ENCODE results near the gene AQP12A. TPM values are rescaled to one million over a fixed set of nuclear protein-coding genes. Genes with fewer than 3 reads are reported as not detected.

AQP12A gene
- total RNA-seq, 2 experiments from 2014 or later = not detected

- H3K4me1 Mint-ChIP-seq = peaks cover 12% of the 10 kb centered on the region
- no peaks in the 10 kb centered on the region for H3K9me3 Mint-ChIP-seq
- no peak for DNase-seq
- no peaks in the 10 kb centered on the region for H3K36me3 Mint-ChIP-seq
- peaks cover 19% of the 10 kb centered on the region for H3K27me3 Mint-ChIP-seq
- peak overlapping the region; percentile 38 for H3K4me3 Mint-ChIP-seq
- H3K27ac Mint-ChIP-seq = no peak overlapping the region
Measured at GRCh38 chr2:240705204-240705791, 13.6 kb downstream of the AQP12A start.

GRCh38 chr2:240707043-240707756 is 15.5 kb downstream of the AQP12A start:
- H3K4me3 Mint-ChIP-seq = no peak overlapping the region
- H3K27ac Mint-ChIP-seq = no peak overlapping the region
- DNase-seq = no peak
- H3K27me3 Mint-ChIP-seq = peaks cover 19% of the 10 kb centered on the region
- H3K4me1 Mint-ChIP-seq = peaks cover 12% of the 10 kb centered on the region
- H3K36me3 Mint-ChIP-seq = no peaks in the 10 kb centered on the region
- no peaks in the 10 kb centered on the region for H3K9me3 Mint-ChIP-seq

GRCh38 chr2:240707821-240708220 is 16.2 kb downstream of the AQP12A start:
- Mint-ChIP-seq H3K27ac (no peak overlapping the region), H3K36me3 (no peaks in the 10 kb centered on the region), H3K9me3 (no peaks in the 10 kb centered on the region), H3K4me3 (no peak overlapping the region), H3K4me1 (peaks cover 12% of the 10 kb centered on the region), H3K27me3 (peaks cover 15% of the 10 kb centered on the region)
- no peak for DNase-seq

GRCh38 chr2:240708457-240708856 is 16.8 kb downstream of the AQP12A start:
- H3K4me1 Mint-ChIP-seq = peaks cover 12% of the 10 kb centered on the region
- H3K27ac Mint-ChIP-seq = no peak overlapping the region
- no peaks in the 10 kb centered on the region for H3K36me3 Mint-ChIP-seq
- DNase-seq = no peak
- H3K9me3 Mint-ChIP-seq = no peaks in the 10 kb centered on the region
- H3K27me3 Mint-ChIP-seq = peaks cover 10% of the 10 kb centered on the region
- no peak overlapping the region for H3K4me3 Mint-ChIP-seq

GRCh38 chr2:240711296-240711695 is 19.6 kb downstream of the AQP12A start:
- DNase-seq = no peak
- Mint-ChIP-seq H3K9me3 (no peaks in the 10 kb centered on the region), H3K27ac (no peak overlapping the region), H3K4me3 (no peak overlapping the region), H3K27me3 (no peaks in the 10 kb centered on the region), H3K4me1 (no peaks in the 10 kb centered on the region), H3K36me3 (no peaks in the 10 kb centered on the region)

- no peak for DNase-seq
- H3K27me3 Mint-ChIP-seq = no peaks in the 10 kb centered on the region
- H3K4me1 Mint-ChIP-seq = no peaks in the 10 kb centered on the region
- no peaks in the 10 kb centered on the region for H3K9me3 Mint-ChIP-seq
- no peaks in the 10 kb centered on the region for H3K36me3 Mint-ChIP-seq
- H3K4me3 Mint-ChIP-seq = no peak overlapping the region
- H3K27ac Mint-ChIP-seq = no peak overlapping the region
Measured at GRCh38 chr2:240711701-240712100, 20.0 kb downstream of the AQP12A start.

- H3K4me3 Mint-ChIP-seq = no peak overlapping the region
- no peaks in the 10 kb centered on the region for H3K36me3 Mint-ChIP-seq
- no peak for DNase-seq
- H3K4me1 Mint-ChIP-seq = no peaks in the 10 kb centered on the region
- no peak overlapping the region for H3K27ac Mint-ChIP-seq
- H3K9me3 Mint-ChIP-seq = no peaks in the 10 kb centered on the region
- no peaks in the 10 kb centered on the region for H3K27me3 Mint-ChIP-seq
Measured at GRCh38 chr2:240712121-240712520, 20.5 kb downstream of the AQP12A start.

GRCh38 chr2:240713071-240713927 is 21.6 kb downstream of the AQP12A start:
- no peak for DNase-seq
- no peaks in the 10 kb centered on the region for H3K9me3 Mint-ChIP-seq
- H3K4me1 Mint-ChIP-seq = no peaks in the 10 kb centered on the region
- no peaks in the 10 kb centered on the region for H3K36me3 Mint-ChIP-seq
- H3K4me3 Mint-ChIP-seq = no peak overlapping the region
- no peaks in the 10 kb centered on the region for H3K27me3 Mint-ChIP-seq
- H3K27ac Mint-ChIP-seq = no peak overlapping the region

- Mint-ChIP-seq H3K27me3 (no peaks in the 10 kb centered on the region), H3K36me3 (no peaks in the 10 kb centered on the region), H3K4me3 (no peak overlapping the region), H3K27ac (no peak overlapping the region), H3K9me3 (no peaks in the 10 kb centered on the region), H3K4me1 (no peaks in the 10 kb centered on the region)
- no peak for DNase-seq
Measured at GRCh38 chr2:240713928-240714746, 22.5 kb downstream of the AQP12A start.

GRCh38 chr2:240714747-240715725 is 23.4 kb downstream of the AQP12A start:
- DNase-seq = no peak

GRCh38 chr2:240716130-240716798 is 24.6 kb downstream of the AQP12A start:
- Mint-ChIP-seq H3K36me3 (no peaks in the 10 kb centered on the region), H3K27me3 (no peaks in the 10 kb centered on the region), H3K27ac (no peak overlapping the region), H3K4me1 (no peaks in the 10 kb centered on the region), H3K4me3 (no peak overlapping the region), H3K9me3 (no peaks in the 10 kb centered on the region)
- no peak for DNase-seq

More at GRCh38 chr2:240714747-240715725, 23.4 kb downstream of the AQP12A start:
- no peaks in the 10 kb centered on the region for H3K36me3 Mint-ChIP-seq
- H3K4me3 Mint-ChIP-seq = no peak overlapping the region
- H3K27me3 Mint-ChIP-seq = no peaks in the 10 kb centered on the region
- no peak overlapping the region for H3K27ac Mint-ChIP-seq
- no peaks in the 10 kb centered on the region for H3K4me1 Mint-ChIP-seq
- H3K9me3 Mint-ChIP-seq = no peaks in the 10 kb centered on the region

GRCh38 chr2:240717181-240717641 is 25.5 kb downstream of the AQP12A start:
- Mint-ChIP-seq H3K4me3 (no peak overlapping the region), H3K9me3 (no peaks in the 10 kb centered on the region), H3K4me1 (no peaks in the 10 kb centered on the region), H3K36me3 (no peaks in the 10 kb centered on the region), H3K27me3 (no peaks in the 10 kb centered on the region), H3K27ac (no peak overlapping the region)
- DNase-seq = no peak

Measured in activated naive CD8-positive, alpha-beta T cell treated with anti-CD3 and anti-CD28 coated beads for 36 hours (primary cell).